HepG2 (cell line): ENCODE data around the gene ISCU. TPM values are rescaled to one million over a fixed set of nuclear protein-coding genes. Genes with fewer than 3 reads are reported as not detected.

Experiments used
- ATAC-seq: fragments of 200-7000 bp; cut with Tn5 transposase; 3 replicates; pipeline ENCODE4 v1.9.1; 2020; ENCODE audit warnings: mild to moderate bottlenecking, moderate library complexity
- BruUV-seq: library from RNA; stranded (reverse); fragments of 400-500 nt; replicated peaks from 2 replicates; lab custom pipeline; 2021; lab: Mats Ljungman, UMichigan
- CTCF ChIA-PET: fragments of 300-600 bp; formaldehyde crosslinking; extraction: SDS; loops from one replicate; lab custom pipeline; 2021; ENCODE audit warnings: low total read pairs, inconsistent platforms, low intra/inter-chr PET ratio; lab: Yijun Ruan, JAX
- POLR2A ChIA-PET: fragments of 350-600 bp; sonication (Branson Sonifier 250); formaldehyde crosslinking; loops from one replicate; lab custom pipeline; 2020; ENCODE audit warnings: antibody characterized with exemption, inconsistent platforms; lab: Yijun Ruan, JAX
- DNase-seq: peaks from one replicate; pipeline ENCODE4 v3.0.0-alpha.2; 2015; ENCODE audit warnings: low spot score
- FAIRE-seq: peaks from 3 replicates; lab custom pipeline; 2011; peaks lifted over from hg19 to GRCh38; lab: Jason Lieb, UNC
- H2AFZ ChIP-seq: one replicate; pipeline ENCODE4 v1.6.1; 2011; ENCODE audit warnings: low read length, inconsistent platforms
- H3K27ac ChIP-seq: fragments of 300-600 bp; 3 replicates; pipeline ENCODE4 v1.8.0; 2011; ENCODE audit warnings: mixed run types, mild to moderate bottlenecking, mixed read lengths, low read length, inconsistent platforms; ENCODE audit not compliant: insufficient read depth; ENCODE audit errors: extremely low read length
- H3K27me3 ChIP-seq, 2 experiments: fragments of 200-600 bp in 1 of 2; 2 replicates in 1 of 2; 3 replicates in 1 of 2; pipeline versions ENCODE4 v1.6.0 to v1.8.0; 2011; ENCODE audit warnings: low read length in 2 of 2, mild to moderate bottlenecking in 2 of 2, moderate library complexity in 2 of 2, inconsistent platforms in 1 of 2; ENCODE audit not compliant: insufficient read depth in 2 of 2, control insufficient read depth in 1 of 2
- H3K36me3 ChIP-seq, 2 experiments: fragments of 200-600 bp in 1 of 2; replicated peaks in 1 of 2; 2 replicates in 1 of 2; 3 replicates in 1 of 2; pipeline versions ENCODE4 v1.5.1 to v1.8.0; 2011; ENCODE audit warnings: low read length in 2 of 2, inconsistent platforms in 1 of 2; ENCODE audit not compliant: insufficient read depth in 2 of 2, control insufficient read depth in 1 of 2
- H3K4me1 ChIP-seq: 2 replicates; pipeline ENCODE4 v1.5.1; 2012; ENCODE audit warnings: low read length, inconsistent platforms; ENCODE audit not compliant: insufficient read depth
- H3K4me2 ChIP-seq: 2 replicates; pipeline ENCODE4 v1.6.0; 2011; ENCODE audit warnings: low read depth, low read length, inconsistent platforms
- H3K4me3 ChIP-seq, 3 experiments: fragments of 200-600 bp in 1 of 3; sonication (generic), shearing (Covaris generic) in 1 of 3; replicated peaks in 1 of 3; 2 replicates each; pipeline ENCODE4 v1.5.1; 2011 to 2016; ENCODE audit warnings: low read length in 3 of 3, inconsistent platforms in 2 of 3, low read depth in 2 of 3, mild to moderate bottlenecking in 2 of 3, control low read depth in 1 of 3, mixed read lengths in 1 of 3; ENCODE audit not compliant: insufficient read depth in 1 of 3
- H3K79me2 ChIP-seq: one replicate; pipeline ENCODE4 v1.6.1; 2011; ENCODE audit warnings: low read length, inconsistent platforms; ENCODE audit not compliant: insufficient read depth
- H3K9ac ChIP-seq: 2 replicates; pipeline ENCODE4 v1.6.0; 2011; ENCODE audit warnings: mild to moderate bottlenecking, low read depth, low read length, inconsistent platforms; ENCODE audit not compliant: insufficient read depth
- H3K9me3 ChIP-seq: 2 replicates; pipeline ENCODE4 v1.5.1; 2012; ENCODE audit warnings: mild to moderate bottlenecking, low read length
- H4K20me1 ChIP-seq: 2 replicates; pipeline ENCODE4 v1.6.0; 2011; ENCODE audit warnings: inconsistent platforms, mild to moderate bottlenecking, low read length, moderate library complexity; ENCODE audit not compliant: insufficient read depth
- KAT2B ChIP-seq: fragments of 150-350 bp; IDR thresholded peaks from 2 replicates; pipeline ENCODE4 v1.6.1; 2014; ENCODE audit warnings: low read depth, low read length, borderline replicate concordance
- KLF9 ChIP-seq: IDR thresholded peaks from 2 replicates; pipeline ENCODE4 v1.6.1; 2016; ENCODE audit warnings: low read depth
- RARG ChIP-seq: sonication (generic); formaldehyde crosslinking; IDR thresholded peaks from 2 replicates; pipeline ENCODE4 v1.4.0; 2020; ENCODE audit warnings: low read depth, mild to moderate bottlenecking, missing genetic modification reagents
- RBAK ChIP-seq: sonication (generic); formaldehyde crosslinking; IDR thresholded peaks from 2 replicates; pipeline ENCODE4 v1.5.1; 2020; ENCODE audit warnings: mild to moderate bottlenecking, missing genetic modification reagents
- RXRB ChIP-seq: IDR thresholded peaks from 2 replicates; pipeline ENCODE4 v1.6.1; 2016; ENCODE audit warnings: borderline replicate concordance, missing genetic modification reagents, missing compliant biosample characterization
- YEATS4 ChIP-seq: sonication (generic); formaldehyde crosslinking; IDR thresholded peaks from 2 replicates; pipeline ENCODE4 v1.4.0; 2020; ENCODE audit warnings: missing genetic modification reagents, borderline replicate concordance
- ZBTB3 ChIP-seq: sonication (generic); formaldehyde crosslinking; IDR thresholded peaks from 2 replicates; pipeline ENCODE4 v1.4.0; 2020; ENCODE audit warnings: low read depth, mild to moderate bottlenecking, moderate library complexity, missing genetic modification reagents, borderline replicate concordance
- ZIK1 ChIP-seq: sonication (generic); formaldehyde crosslinking; IDR thresholded peaks from 2 replicates; pipeline ENCODE4 v1.5.0; 2020; ENCODE audit warnings: mild to moderate bottlenecking, low read depth, missing genetic modification reagents, borderline replicate concordance
- ZNF260 ChIP-seq: sonication (generic); formaldehyde crosslinking; IDR thresholded peaks from 2 replicates; pipeline ENCODE4 v1.4.0; 2020; ENCODE audit warnings: missing genetic modification reagents, low read depth, mild to moderate bottlenecking, borderline replicate concordance
- ZNF441 ChIP-seq: sonication (generic); formaldehyde crosslinking; IDR thresholded peaks from 2 replicates; pipeline ENCODE4 v1.7.0; 2021; ENCODE audit warnings: missing genetic modification reagents, borderline replicate concordance
- WGBS: methylation state at CpG from one replicate; pipeline ENCODE4 v1.1.6; 2017; ENCODE audit warnings: low lambda C conversion rate; 5-methylcytosine and 5-hydroxymethylcytosine counted together
- in situ Hi-C: cut with HindIII; loops from 2 replicates; pipeline ENCODE4 v1.10.0; 2017; ENCODE audit warnings: low pct_unique_long_range_greater_than_20kb; ENCODE audit not compliant: extremely low pct_ligation_motif_present
- intact Hi-C: fragments of 100-400 bp; cut with micrococcal nuclease; formaldehyde crosslinking; loops from one replicate; pipeline ENCODE4 v1.10.0; 2022; ENCODE audit not compliant: unreplicated experiment
- polyA plus RNA-seq, 8 experiments: library from polyadenylated mRNA; depleted of rRNA in 3 of 8; stranded (reverse) in 7 of 8; unstranded in 1 of 8; fragments of >200 nt; fragmentation: Illumina TruSeq in 4 of 8; extraction: Trizol in 4 of 8; gene quantifications; 2 replicates each; pipeline versions ENCODE4 v1.2.1 to v1.2.3, GENCODE V29; 2011 to 2016; ENCODE audit warnings: low read depth in 4 of 8, missing spikeins in 1 of 8, mixed read lengths in 1 of 8; ENCODE audit not compliant: insufficient read depth in 1 of 8
- total RNA-seq, 5 experiments: library from RNA; depleted of rRNA; stranded (reverse); fragments of >200 nt; fragmentation: Illumina TruSeq; extraction: Trizol; gene quantifications; 2 replicates each; pipeline ENCODE4 v1.2.3, GENCODE V29; 2016; ENCODE audit warnings: low read depth in 1 of 5
- TF ChIP-seq, protein P1 (sequence below): sonication (generic); formaldehyde crosslinking; IDR thresholded peaks from 2 replicates; pipeline ENCODE4 v1.5.0; 2020; ENCODE audit warnings: missing genetic modification reagents
- TF ChIP-seq, protein P2 (sequence below): sonication (generic); formaldehyde crosslinking; IDR thresholded peaks from 2 replicates; pipeline ENCODE4 v1.8.0; 2022; ENCODE audit warnings: missing genetic modification reagents, low read depth, mild to moderate bottlenecking, borderline replicate concordance

Gene ISCU
- total and polyA plus RNA-seq, 2 of the 13 experiments (the other 11 are each of a cell fraction or from before 2014, with no cell fraction given): 94.4 to 107 TPM

DNA sequence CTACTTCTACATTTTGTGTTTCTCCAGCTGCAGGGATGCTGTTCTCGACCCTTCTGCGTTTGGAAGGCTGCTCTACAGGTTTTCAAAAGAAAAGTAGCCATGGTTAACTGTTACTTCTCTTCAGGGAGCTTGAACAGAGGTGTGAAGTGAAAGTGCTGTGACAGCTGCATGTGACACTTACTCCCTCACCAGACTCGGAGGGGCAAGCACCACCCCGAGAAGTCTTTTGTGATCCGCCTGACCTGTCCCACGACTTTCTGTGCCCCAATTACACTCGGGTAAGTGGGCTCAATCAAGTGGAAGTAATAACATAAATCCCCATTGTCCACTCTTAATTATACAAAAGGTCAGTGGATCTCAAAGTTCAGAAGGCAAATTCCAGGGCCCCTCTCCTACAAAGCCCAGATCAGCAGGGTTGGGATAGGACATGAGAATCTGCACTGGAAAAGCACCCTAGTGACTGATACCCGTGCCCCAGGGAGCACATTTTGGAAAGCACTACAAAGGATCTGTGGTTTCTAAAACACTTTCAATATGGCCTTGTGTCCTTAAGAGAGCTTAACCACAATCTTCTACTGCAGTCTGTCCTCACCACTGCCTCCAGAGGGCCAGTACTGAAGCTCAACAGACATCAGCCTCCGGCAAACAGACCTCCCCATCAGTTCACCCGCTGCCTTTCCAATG, 35.8 kb upstream of the ISCU start:
- CTCF ChIA-PET: no interaction called here
- H3K4me3 ChIP-seq: no peak overlapping the region
- intact Hi-C loops: no loop called here
- H3K27ac ChIP-seq: no peak overlapping the region
- ATAC-seq (peak; percentile 35; the same call in 2 of the 3 replicates), DNase-seq (no peak)
- TF ChIP-seq YEATS4: no peak
- no peak for TF ChIP-seq ZIK1 (CRISPR knock-in tag)
- TF ChIP-seq ZBTB3 (CRISPR knock-in tag): no peak
- TF ChIP-seq RXRB (CRISPR knock-in tag): no peak
- TF ChIP-seq ZNF260 (CRISPR knock-in tag): no peak
- no peak for TF ChIP-seq ZNF441 (CRISPR knock-in tag)
- no peak for TF ChIP-seq KAT2B
- TF ChIP-seq RARG (CRISPR knock-in tag): no peak
- TF ChIP-seq, protein P1, sequence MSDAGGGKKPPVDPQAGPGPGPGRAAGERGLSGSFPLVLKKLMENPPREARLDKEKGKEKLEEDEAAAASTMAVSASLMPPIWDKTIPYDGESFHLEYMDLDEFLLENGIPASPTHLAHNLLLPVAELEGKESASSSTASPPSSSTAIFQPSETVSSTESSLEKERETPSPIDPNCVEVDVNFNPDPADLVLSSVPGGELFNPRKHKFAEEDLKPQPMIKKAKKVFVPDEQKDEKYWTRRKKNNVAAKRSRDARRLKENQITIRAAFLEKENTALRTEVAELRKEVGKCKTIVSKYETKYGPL (CRISPR knock-in tag): no peak
- no peak for TF ChIP-seq KLF9
- TF ChIP-seq, protein P2, sequence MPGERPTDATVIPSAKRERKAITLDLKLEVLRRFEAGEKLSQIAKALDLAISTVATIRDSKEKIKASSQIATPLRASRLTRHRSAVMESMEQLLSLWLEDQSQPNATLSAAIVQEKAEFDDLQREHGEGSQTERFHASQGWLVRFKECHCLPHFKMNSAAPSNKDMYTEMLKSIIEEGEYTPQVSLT: no peak
- no peak for TF ChIP-seq RBAK (CRISPR knock-in tag)
- TF ChIP-seq, all 625 proteins: peak for 0
- Histone ChIP-seq H3K9ac (no peak overlapping the region), H3K4me2 (no peak overlapping the region), H3K27me3 (no peaks in the 10 kb centered on the region), H3K4me1 (no peaks in the 10 kb centered on the region), H3K9me3 (no peaks in the 10 kb centered on the region), H3K36me3 (peaks cover 59 to 96% of the 10 kb centered on the region in 2 experiments), H3K79me2 (no peaks in the 10 kb centered on the region), H4K20me1 (no peaks in the 10 kb centered on the region), H2AFZ (no peak overlapping the region)
- 93% methylated on average over 10 of the region's 10 CpGs for WGBS
- POLR2A ChIA-PET: no interaction called here
- no peak for FAIRE-seq
- in situ Hi-C loops: no loop called here
- BruUV-seq: no TSS peak
